ENCODE measurements around the gene RNU1-3.
"Not testable (repeated sequence)": the region's sequence is repeated elsewhere in the genome, so short reads cannot be mapped to it uniquely, and the experiment has no call there.

The RNU1-3 gene

DNA sequence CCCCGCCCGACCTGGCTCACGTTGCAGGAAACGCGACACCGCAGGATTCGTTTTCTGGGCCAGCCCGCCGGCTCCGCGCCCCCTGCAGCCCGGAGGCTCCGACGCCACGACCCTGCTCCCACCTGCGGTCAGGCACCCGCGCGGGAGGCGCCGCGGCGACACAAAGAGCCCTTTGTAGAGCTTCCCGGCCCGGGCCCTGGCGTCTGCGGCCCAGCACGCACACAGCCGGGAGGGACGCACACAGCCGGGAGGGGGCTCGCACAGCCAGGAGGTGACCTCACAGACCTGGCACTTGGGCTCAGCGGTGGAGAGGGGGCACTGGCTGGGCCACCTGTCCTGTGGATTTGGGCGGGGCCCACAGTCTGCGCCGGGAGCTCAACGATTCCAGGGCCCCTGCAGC lies 34.4 kb upstream of the RNU1-3 start:
- H3K4me1 Mint-ChIP-seq; H3K36me3 Mint-ChIP-seq (ENCODE audit: low read depth); H3K9me3 Mint-ChIP-seq; H3K27ac Mint-ChIP-seq; H3K4me3 Mint-ChIP-seq; H3K27me3 Mint-ChIP-seq (ENCODE audit: low read depth): not testable (repeated sequence)

DNA sequence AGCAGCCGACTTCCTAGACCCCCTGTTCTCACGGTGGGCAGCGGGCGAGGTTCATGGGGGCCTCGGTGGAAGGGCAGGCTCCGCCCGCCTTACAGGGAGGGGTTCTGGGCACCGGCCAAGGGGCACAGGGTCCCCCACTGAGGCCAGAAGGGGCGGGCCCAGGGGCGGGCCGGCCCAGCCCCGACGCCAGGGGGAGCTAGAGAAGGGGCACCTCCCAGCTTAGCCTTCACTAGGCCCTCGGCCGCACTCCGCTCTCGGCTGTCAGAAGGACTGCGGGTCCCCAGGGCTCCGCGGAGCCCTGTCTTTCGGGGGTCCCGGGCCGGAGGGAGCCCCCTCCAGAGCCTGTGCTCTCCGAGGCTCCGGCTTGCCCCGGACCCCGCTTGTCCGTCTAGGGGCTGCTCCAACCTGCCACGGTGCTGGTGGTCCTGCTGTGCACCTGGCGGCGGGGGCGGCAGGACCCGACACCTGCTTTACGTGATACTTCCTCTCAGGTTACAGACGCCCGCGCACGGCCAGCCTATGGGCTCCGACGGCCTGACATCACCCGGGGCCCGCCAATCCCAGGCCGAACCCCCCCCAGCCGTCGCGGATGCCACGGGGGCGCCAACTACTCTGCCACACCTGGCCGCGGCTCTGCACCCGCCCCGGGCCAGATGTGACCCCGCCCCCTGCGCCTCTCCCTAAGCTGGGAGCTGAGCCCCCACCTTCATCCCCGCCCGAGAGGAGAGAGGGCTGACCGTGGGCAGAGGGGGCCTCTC lies 33.6 kb upstream of the RNU1-3 start:
- H3K9me3 Mint-ChIP-seq; H3K4me1 Mint-ChIP-seq; H3K36me3 Mint-ChIP-seq (ENCODE audit: low read depth); H3K4me3 Mint-ChIP-seq; H3K27me3 Mint-ChIP-seq (ENCODE audit: low read depth); H3K27ac Mint-ChIP-seq: not testable (repeated sequence)

DNA sequence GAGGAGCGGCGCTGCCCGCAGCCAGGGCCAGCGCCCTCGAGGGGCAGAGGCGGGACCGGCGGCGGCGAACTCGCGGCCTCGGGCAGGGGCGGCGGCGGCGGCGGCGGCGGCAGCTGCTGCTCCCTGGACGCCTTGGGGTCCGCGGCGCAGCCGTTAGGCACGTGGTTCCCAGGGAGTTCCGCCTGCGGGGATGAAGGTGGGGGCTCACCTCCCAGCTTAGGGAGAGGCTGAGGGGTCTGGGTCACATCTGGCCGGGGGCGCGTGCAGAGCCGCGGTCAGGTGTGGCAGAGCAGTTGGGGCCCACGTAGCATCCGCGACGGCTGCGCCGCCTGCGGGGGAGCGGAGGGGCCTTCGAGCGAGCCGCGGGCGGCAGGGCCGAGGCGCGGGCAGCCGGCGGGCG lies 32.7 kb upstream of the RNU1-3 start:
- not testable (repeated sequence) for H3K27me3 Mint-ChIP-seq (ENCODE audit: low read depth); H3K4me3 Mint-ChIP-seq; H3K9me3 Mint-ChIP-seq; H3K36me3 Mint-ChIP-seq (ENCODE audit: low read depth); H3K4me1 Mint-ChIP-seq; H3K27ac Mint-ChIP-seq

DNA sequence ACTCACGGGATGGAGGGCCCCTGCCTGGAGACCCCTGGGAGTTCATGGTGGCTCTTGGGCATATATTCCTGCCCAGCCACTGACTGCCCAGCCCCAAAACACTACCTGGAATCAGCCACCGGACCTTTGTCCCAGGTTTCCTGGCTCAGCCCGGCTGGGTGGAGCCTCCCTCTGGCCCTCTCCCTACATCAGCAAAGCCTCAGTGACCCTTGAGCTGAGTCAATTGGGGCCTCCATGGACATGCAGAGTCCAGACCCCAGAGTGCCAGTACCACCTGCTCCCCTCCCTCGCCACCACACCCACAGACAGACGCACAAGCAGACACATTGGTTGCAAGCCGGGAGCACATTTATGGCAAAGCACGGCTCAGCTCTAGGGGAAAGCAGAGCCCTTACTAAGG lies 30.4 kb upstream of the RNU1-3 start:
- not testable (repeated sequence) for H3K36me3 Mint-ChIP-seq (ENCODE audit: low read depth)

DNA sequence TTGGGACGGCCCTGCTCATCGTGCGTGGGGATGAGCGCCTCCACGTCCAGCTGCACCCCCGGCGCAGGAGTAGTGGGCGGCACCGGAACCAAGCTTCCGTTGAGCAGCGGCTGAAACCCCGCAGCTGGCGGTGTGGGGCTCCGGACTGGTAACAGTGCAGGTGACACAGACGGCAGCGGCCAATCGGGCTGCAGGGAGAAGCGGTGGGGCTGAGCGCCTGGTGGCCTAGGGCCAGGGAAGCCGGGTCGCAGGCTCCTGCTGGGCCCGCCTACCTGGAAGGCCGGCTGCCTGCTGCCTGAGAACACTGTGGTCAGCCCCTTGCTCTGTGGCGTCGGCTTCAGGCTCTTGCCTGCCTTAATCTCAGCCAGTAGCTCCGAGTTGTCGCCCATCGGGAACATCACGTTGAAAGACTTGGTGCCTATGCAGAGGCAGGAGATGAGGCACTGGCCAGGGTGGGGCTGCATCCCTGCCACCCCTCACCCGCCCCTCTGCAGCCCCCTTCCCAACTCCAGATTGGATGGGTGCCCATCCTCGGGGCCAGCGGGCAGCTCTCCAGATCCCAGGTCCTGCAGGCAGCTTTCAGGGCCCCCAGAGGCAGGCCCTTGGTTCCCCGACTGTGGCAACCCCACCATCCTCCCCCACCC lies 29.9 kb upstream of the RNU1-3 start:
- not testable (repeated sequence) for H3K9me3 Mint-ChIP-seq; H3K36me3 Mint-ChIP-seq (ENCODE audit: low read depth); H3K4me1 Mint-ChIP-seq; H3K27me3 Mint-ChIP-seq (ENCODE audit: low read depth); H3K27ac Mint-ChIP-seq; H3K4me3 Mint-ChIP-seq

More for the DNA sequence above, 30.4 kb upstream of the RNU1-3 start:
- not testable (repeated sequence) for H3K4me3 Mint-ChIP-seq; H3K27ac Mint-ChIP-seq; H3K4me1 Mint-ChIP-seq; H3K27me3 Mint-ChIP-seq (ENCODE audit: low read depth); H3K9me3 Mint-ChIP-seq

DNA sequence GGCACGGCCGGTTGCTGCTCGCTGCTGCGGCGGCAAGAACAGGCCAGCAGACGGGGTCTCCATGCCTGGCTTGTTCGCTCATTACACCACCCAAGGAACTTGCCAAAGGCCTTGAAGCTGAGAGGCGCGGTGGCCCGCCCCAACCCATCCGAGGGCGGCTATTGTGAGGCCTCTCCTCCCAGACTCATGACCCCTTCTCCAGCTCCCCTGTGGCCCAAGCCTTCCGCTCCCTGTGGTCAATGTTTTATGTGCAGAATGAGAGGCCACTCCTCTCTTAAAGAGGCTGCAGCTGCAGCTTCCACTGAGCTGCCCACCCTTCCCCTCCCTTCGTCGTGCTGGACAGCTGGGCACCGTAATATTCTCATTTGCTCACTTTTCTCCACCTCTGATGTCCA lies 27.6 kb upstream of the RNU1-3 start:
- not testable (repeated sequence) for H3K27me3 Mint-ChIP-seq (ENCODE audit: low read depth); H3K4me1 Mint-ChIP-seq; H3K4me3 Mint-ChIP-seq; H3K27ac Mint-ChIP-seq; H3K9me3 Mint-ChIP-seq; H3K36me3 Mint-ChIP-seq (ENCODE audit: low read depth)

DNA sequence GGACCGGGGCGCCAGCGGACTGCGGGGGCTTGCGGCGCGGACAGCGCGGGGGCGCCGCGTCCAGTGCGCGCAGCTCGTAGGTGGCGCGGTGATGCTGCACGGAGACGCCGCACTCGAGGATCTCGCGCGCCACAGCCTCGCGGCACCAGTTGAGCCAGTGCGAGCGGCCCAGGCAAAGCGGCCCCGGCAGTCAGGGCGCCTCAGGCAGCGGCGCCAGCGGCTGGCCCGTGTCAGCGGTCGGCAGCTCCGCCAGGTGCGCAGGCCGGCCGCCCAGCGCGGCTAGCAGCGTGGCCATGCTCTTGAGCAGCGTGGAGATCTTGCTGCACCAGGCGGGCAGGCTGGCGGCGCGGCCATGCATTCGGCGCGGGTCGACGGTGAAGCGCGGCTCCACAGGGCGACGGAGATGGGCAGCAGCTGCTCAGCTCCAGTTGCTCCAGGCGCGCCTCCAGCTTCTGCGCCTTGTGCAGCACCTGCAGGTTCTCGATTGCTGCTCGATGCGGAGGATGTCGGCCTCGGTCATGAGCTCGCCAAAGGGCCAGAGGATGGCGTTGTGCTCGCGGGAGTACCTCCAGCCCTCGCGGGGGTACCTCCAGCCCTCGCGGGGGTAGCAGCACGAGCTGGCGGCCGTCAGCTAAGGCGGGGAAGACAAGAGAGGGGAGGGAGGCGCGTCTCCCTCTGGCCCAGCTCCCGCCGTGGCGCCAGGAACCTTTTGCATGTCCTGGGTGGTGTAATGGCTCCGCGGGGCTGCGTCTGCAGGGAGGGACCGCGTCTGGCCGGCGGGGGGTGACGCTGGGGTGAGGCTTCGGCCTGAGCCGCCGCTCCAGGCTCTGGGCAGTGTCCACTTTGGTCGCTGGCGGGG lies 26.9 kb upstream of the RNU1-3 start:
- H3K4me1 Mint-ChIP-seq; H3K27ac Mint-ChIP-seq; H3K9me3 Mint-ChIP-seq; H3K36me3 Mint-ChIP-seq (ENCODE audit: low read depth); H3K27me3 Mint-ChIP-seq (ENCODE audit: low read depth); H3K4me3 Mint-ChIP-seq: not testable (repeated sequence)

DNA sequence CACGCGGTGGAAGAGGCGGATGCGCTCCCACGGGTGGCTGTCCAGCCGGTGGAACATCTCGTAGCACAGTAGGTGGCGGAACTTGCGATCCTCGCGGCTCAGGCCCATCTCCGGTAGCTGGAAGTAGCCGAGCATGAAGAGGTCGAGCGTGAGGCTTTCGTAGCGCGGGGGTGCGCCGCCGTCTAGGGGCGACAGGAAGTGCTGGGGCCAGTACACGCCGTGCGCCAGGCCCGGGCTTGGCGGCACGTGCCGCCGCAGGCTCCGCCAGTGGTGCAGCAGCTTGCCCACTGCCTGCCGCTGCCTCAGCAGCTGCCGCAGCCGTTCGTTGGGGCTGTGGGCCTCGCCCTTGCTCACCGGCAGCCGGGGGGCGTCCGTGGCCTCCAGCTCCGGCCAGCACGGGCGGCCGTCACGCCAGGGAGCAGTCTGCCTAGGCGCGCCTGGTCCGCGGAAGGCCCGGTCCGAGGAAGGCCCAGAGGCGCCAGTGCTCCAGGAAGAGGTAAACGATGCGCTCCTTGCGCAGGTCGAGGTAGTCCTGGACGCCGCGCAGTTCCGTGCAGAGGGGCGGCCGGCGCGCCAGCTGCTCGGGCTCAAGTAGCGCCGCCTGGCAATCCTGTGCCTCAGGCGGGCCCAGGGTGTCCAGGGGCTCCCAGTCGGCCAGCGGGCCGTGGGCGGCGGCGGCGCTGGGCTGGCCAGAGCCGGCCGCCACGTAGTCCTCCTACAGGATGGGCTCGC lies 26.1 kb upstream of the RNU1-3 start:
- not testable (repeated sequence) for H3K27ac Mint-ChIP-seq; H3K9me3 Mint-ChIP-seq; H3K4me3 Mint-ChIP-seq; H3K36me3 Mint-ChIP-seq (ENCODE audit: low read depth); H3K4me1 Mint-ChIP-seq; H3K27me3 Mint-ChIP-seq (ENCODE audit: low read depth)

DNA sequence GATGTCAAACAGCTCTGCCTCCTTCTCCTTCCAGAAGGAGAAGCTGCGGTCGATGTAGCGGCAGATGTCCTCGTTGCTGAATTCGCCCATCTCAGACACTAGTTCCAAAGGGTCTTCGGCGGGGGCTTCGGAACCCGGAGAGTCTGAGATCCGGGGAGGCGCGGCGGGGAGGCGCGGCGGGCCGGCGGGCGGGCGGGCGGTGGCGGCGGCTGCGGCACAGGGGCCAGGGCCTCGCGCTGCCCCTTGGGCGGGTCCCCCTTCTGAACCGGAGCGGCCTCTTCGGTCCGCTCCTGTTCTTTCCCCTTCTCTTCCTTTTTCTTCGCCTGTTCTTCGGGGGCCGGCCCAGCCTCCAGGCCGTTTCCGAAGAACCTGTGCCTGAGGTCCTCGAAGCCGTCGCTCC lies 25.5 kb upstream of the RNU1-3 start:
- not testable (repeated sequence) for H3K4me1 Mint-ChIP-seq; H3K4me3 Mint-ChIP-seq; H3K36me3 Mint-ChIP-seq (ENCODE audit: low read depth); H3K9me3 Mint-ChIP-seq; H3K27me3 Mint-ChIP-seq (ENCODE audit: low read depth); H3K27ac Mint-ChIP-seq

DNA sequence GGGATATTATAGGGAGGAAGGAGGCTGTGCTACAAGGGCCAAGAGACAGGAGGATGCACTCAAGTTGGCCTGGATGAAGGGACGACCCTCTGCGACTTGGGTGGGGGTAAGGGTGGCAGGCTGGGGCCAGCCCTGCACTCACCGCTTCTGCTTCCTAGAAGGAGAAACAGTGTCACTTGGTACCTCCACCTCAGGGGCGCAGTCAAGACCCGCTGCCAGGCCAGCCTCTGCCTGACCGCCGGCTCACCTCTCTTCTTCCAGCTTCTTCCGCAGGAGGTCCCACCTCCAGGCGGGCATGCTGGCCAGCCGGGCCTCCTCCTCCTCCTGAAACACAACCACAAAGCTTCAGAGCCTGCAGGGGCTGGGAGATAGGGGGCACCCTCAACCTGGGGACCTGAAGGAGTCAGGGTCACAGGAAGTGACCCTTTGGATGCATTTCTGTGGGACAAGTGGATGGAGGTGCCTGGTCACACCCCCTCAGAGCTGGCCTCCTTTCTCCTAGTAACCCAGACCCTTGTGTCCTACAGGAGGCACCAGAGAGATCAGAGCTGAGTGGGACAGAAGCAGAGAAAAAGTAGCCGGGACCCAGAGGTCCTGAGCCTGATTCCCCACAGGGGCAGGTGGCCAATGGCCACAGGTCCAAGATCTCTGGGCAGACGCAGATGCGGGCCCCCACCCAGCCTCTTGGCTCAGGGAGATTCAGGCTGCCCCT lies 24.4 kb upstream of the RNU1-3 start:
- H3K9me3 Mint-ChIP-seq; H3K27ac Mint-ChIP-seq; H3K4me1 Mint-ChIP-seq; H3K36me3 Mint-ChIP-seq (ENCODE audit: low read depth); H3K4me3 Mint-ChIP-seq; H3K27me3 Mint-ChIP-seq (ENCODE audit: low read depth): not testable (repeated sequence)

DNA sequence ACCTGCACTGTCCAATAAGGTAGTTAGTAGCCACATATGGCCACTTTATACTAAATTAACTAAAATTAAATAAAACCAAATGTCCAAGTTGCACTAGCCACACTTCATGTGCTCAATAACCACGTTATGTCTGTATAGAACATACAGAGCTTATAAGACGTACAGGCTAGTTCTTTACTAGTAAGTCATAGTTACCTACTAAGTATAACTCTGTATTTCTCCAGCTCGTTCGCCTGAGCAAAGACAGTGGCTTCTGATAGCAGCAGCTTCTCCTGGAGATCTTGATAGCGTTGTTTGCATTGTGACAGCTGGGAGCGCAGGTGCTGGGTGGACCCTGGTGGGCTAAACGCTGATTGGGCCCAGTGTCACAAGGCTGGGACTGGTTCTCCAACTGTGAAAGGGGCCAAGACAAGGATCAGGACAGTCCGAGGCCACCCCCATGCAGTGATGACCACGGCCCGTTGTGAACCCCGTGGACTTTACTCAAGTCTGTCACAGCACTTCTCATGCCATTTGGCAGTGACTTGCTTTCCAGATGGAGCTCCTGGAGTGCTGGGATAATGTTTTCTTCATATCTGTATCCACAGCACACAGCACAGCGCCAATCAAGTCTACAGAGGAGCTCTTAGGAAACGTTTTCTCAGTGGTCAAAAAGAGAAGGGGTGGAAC lies 20.5 kb upstream of the RNU1-3 start:
- H3K4me3 Mint-ChIP-seq, H3K4me1 Mint-ChIP-seq, H3K27ac Mint-ChIP-seq: not testable (repeated sequence)

DNA sequence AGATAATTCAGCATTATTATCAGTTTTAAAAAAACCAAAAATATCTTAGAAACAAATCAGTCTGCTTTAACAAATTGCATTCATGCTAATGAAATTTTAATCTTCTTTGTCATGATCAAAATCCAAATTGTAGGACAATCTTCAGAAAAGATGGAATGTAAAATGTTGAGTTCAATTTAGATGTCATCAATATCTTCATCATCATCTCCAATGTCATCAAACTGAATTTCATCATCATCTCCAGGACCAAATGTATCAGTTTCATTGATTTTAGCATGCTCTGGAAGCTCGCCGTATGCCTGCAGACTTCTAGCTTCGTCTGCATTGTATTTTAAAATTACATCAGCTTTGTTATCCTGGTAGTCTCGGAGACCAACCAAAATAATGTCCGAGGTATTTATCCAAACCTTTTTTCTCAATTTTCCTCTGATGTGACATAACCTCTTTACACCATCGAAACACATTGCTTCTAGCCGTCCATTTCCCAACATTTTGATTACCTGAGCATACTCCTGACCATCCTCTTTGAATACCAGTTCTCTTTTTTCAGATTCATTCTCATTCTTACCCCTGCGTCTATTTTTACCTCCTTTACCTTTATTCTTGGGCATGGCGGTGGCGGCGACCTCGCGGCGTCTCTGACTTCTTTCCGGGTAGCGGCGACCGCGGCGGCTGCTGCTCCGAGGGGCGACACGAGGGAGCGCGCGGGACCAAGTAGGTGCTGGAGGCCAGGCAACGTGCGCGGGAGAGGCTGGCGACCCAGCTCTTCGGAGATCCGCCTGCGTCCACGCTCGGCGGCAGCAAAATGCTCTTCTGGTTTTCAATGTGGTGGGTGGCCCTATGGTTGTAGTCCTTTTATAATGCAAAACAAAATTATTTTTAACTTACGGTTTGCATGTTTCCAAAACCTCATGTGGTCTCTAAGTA lies 19.0 kb upstream of the RNU1-3 start:
- not testable (repeated sequence) for H3K9me3 Mint-ChIP-seq; H3K27me3 Mint-ChIP-seq (ENCODE audit: low read depth); H3K4me1 Mint-ChIP-seq; H3K4me3 Mint-ChIP-seq; H3K36me3 Mint-ChIP-seq (ENCODE audit: low read depth); H3K27ac Mint-ChIP-seq

More for the DNA sequence above, 20.5 kb upstream of the RNU1-3 start:
- H3K36me3 Mint-ChIP-seq (ENCODE audit: low read depth); H3K9me3 Mint-ChIP-seq; H3K27me3 Mint-ChIP-seq (ENCODE audit: low read depth): not testable (repeated sequence)
